ENCODE measurements around the gene PANK1.

PANK1 gene

GRCh38 chr10:89552213-89552612, 92.8 kb downstream of the PANK1 start:
- no peak overlapping the region for H3K14ac ChIP-seq (ENCODE audit: low read length)
- no peak overlapping the region for H2BK12ac ChIP-seq (ENCODE audit: low read length)
- H3K9ac ChIP-seq (ENCODE audit: low read depth, low read length, poor library complexity): no peak overlapping the region
- no peak overlapping the region for H2AK5ac ChIP-seq (ENCODE audit: low read depth, low read length)
- peaks cover 0 to 4% (median 0%) of the 10 kb centered on the region in 3 experiments for H3K27me3 ChIP-seq (ENCODE audit: control insufficient read depth in 3 of 3, insufficient read depth in 3 of 3, low read depth in 1 of 3, low read length in 3 of 3)
- H4K91ac ChIP-seq (ENCODE audit: low read depth, low read length, poor library complexity): no peak overlapping the region
- no peak for DNase-seq (ENCODE audit: low spot score)
- no peak overlapping the region for H2BK5ac ChIP-seq (ENCODE audit: low read length)
- no peak overlapping the region for H3K4me3 ChIP-seq (ENCODE audit: low read length in 2 of 2)
- no peak overlapping the region for H3K4ac ChIP-seq (ENCODE audit: low read length)
- no CpG with 5 or more reads among the region's 4 CpGs for WGBS, 2 donors (ENCODE audit: extremely low coverage in 2 of 2, insufficient read length in 2 of 2, insufficient replicate concordance in 1 of 2)
- H3K4me2 ChIP-seq (ENCODE audit: insufficient read depth, low read length, poor library complexity, severe bottlenecking): no peak overlapping the region
- H2BK120ac ChIP-seq (ENCODE audit: low read depth, low read length): no peak overlapping the region
- no peaks in the 10 kb centered on the region for H3K79me1 ChIP-seq (ENCODE audit: low read depth, low read length)
- H3K27ac ChIP-seq (replicated peaks; ENCODE audit: low read length): no peak overlapping the region
- no peak overlapping the region for H4K8ac ChIP-seq (ENCODE audit: low read depth, low read length)
- no peak overlapping the region for H3K18ac ChIP-seq (ENCODE audit: low read length)
- H3K36me3 ChIP-seq (replicated peaks in 1 of 2; ENCODE audit: control insufficient read depth in 2 of 2, insufficient read depth in 2 of 2, low read length in 2 of 2): no peaks in the 10 kb centered on the region
- H2AFZ ChIP-seq (ENCODE audit: low read length): no peak overlapping the region
- peaks cover 0 to 2% of the 10 kb centered on the region in 2 donors for H3K4me1 ChIP-seq (ENCODE audit: control insufficient read depth in 2 of 2, insufficient read depth in 1 of 2, low read depth in 1 of 2, low read length in 2 of 2)
- H2BK15ac ChIP-seq (ENCODE audit: low read length): no peak overlapping the region
- H3K23ac ChIP-seq (ENCODE audit: low read depth, low read length, poor library complexity): no peak overlapping the region
- H3K9me3 ChIP-seq (replicated peaks in 1 of 2; ENCODE audit: control insufficient read depth in 2 of 2, insufficient read depth in 1 of 2, low read depth in 1 of 2, low read length in 2 of 2): no peaks in the 10 kb centered on the region

- no peak overlapping the region for H2BK5ac ChIP-seq (ENCODE audit: low read length)
- no peak for DNase-seq (ENCODE audit: low spot score)
Observed at GRCh38 chr10:89550509-89550908, 94.5 kb downstream of the PANK1 start.

GRCh38 chr10:89549510-89549909, 95.5 kb downstream of the PANK1 start:
- no peak overlapping the region for H3K4me2 ChIP-seq (ENCODE audit: insufficient read depth, low read length, poor library complexity, severe bottlenecking)
- H2AFZ ChIP-seq (ENCODE audit: low read length): no peak overlapping the region
- no peaks in the 10 kb centered on the region for H3K36me3 ChIP-seq (replicated peaks in 1 of 2; ENCODE audit: control insufficient read depth in 2 of 2, insufficient read depth in 2 of 2, low read length in 2 of 2)
- H3K27ac ChIP-seq (replicated peaks; ENCODE audit: low read length): no peak overlapping the region
- no peak overlapping the region for H2BK15ac ChIP-seq (ENCODE audit: low read length)
- H3K79me1 ChIP-seq (ENCODE audit: low read depth, low read length): no peaks in the 10 kb centered on the region
- no CpG with 5 or more reads among the region's 1 CpG for WGBS, 2 donors (ENCODE audit: extremely low coverage in 2 of 2, insufficient read length in 2 of 2, insufficient replicate concordance in 1 of 2)
- no peak overlapping the region for H2AK5ac ChIP-seq (ENCODE audit: low read depth, low read length)
- peaks cover 0 to 2% of the 10 kb centered on the region in 2 donors for H3K4me1 ChIP-seq (ENCODE audit: control insufficient read depth in 2 of 2, insufficient read depth in 1 of 2, low read depth in 1 of 2, low read length in 2 of 2)
- H3K18ac ChIP-seq (ENCODE audit: low read length): no peak overlapping the region
- no peak overlapping the region for H4K91ac ChIP-seq (ENCODE audit: low read depth, low read length, poor library complexity)
- no peaks in the 10 kb centered on the region for H3K27me3 ChIP-seq (ENCODE audit: control insufficient read depth in 3 of 3, insufficient read depth in 3 of 3, low read depth in 1 of 3, low read length in 3 of 3)
- H3K9me3 ChIP-seq (replicated peaks in 1 of 2; ENCODE audit: control insufficient read depth in 2 of 2, insufficient read depth in 1 of 2, low read depth in 1 of 2, low read length in 2 of 2): peaks cover 0 to 2% of the 10 kb centered on the region in 2 donors
- no peak for DNase-seq (ENCODE audit: low spot score)
- H4K8ac ChIP-seq (ENCODE audit: low read depth, low read length): no peak overlapping the region
- H2BK5ac ChIP-seq (ENCODE audit: low read length): no peak overlapping the region
- H3K4me3 ChIP-seq (ENCODE audit: low read length in 2 of 2): no peak overlapping the region
- no peak overlapping the region for H3K23ac ChIP-seq (ENCODE audit: low read depth, low read length, poor library complexity)
- H3K9ac ChIP-seq (ENCODE audit: low read depth, low read length, poor library complexity): no peak overlapping the region
- H2BK12ac ChIP-seq (ENCODE audit: low read length): no peak overlapping the region
- H3K14ac ChIP-seq (ENCODE audit: low read length): no peak overlapping the region
- no peak overlapping the region for H2BK120ac ChIP-seq (ENCODE audit: low read depth, low read length)
- no peak overlapping the region for H3K4ac ChIP-seq (ENCODE audit: low read length)

More at GRCh38 chr10:89550509-89550908, 94.5 kb downstream of the PANK1 start:
- no peaks in the 10 kb centered on the region for H3K9me3 ChIP-seq (replicated peaks in 1 of 2; ENCODE audit: control insufficient read depth in 2 of 2, insufficient read depth in 1 of 2, low read depth in 1 of 2, low read length in 2 of 2)
- H3K4me2 ChIP-seq (ENCODE audit: insufficient read depth, low read length, poor library complexity, severe bottlenecking): no peak overlapping the region
- no peaks in the 10 kb centered on the region for H3K36me3 ChIP-seq (replicated peaks in 1 of 2; ENCODE audit: control insufficient read depth in 2 of 2, insufficient read depth in 2 of 2, low read length in 2 of 2)
- WGBS, 2 donors (ENCODE audit: extremely low coverage in 2 of 2, insufficient read length in 2 of 2, insufficient replicate concordance in 1 of 2): no CpG with 5 or more reads among the region's 5 CpGs
- no peak overlapping the region for H2AFZ ChIP-seq (ENCODE audit: low read length)
- H2BK12ac ChIP-seq (ENCODE audit: low read length): no peak overlapping the region
- no peak overlapping the region for H2BK15ac ChIP-seq (ENCODE audit: low read length)
- H2BK120ac ChIP-seq (ENCODE audit: low read depth, low read length): no peak overlapping the region
- H4K91ac ChIP-seq (ENCODE audit: low read depth, low read length, poor library complexity): no peak overlapping the region
- H2AK5ac ChIP-seq (ENCODE audit: low read depth, low read length): no peak overlapping the region
- H3K9ac ChIP-seq (ENCODE audit: low read depth, low read length, poor library complexity): no peak overlapping the region
- H3K4ac ChIP-seq (ENCODE audit: low read length): no peak overlapping the region
- H3K14ac ChIP-seq (ENCODE audit: low read length): no peak overlapping the region
- peaks cover 0 to 2% of the 10 kb centered on the region in 2 donors for H3K4me1 ChIP-seq (ENCODE audit: control insufficient read depth in 2 of 2, insufficient read depth in 1 of 2, low read depth in 1 of 2, low read length in 2 of 2)
- no peak overlapping the region for H3K23ac ChIP-seq (ENCODE audit: low read depth, low read length, poor library complexity)
- no peaks in the 10 kb centered on the region for H3K27me3 ChIP-seq (ENCODE audit: control insufficient read depth in 3 of 3, insufficient read depth in 3 of 3, low read depth in 1 of 3, low read length in 3 of 3)
- H3K79me1 ChIP-seq (ENCODE audit: low read depth, low read length): no peaks in the 10 kb centered on the region
- H3K27ac ChIP-seq (replicated peaks; ENCODE audit: low read length): no peak overlapping the region
- no peak overlapping the region for H3K4me3 ChIP-seq (ENCODE audit: low read length in 2 of 2)
- no peak overlapping the region for H3K18ac ChIP-seq (ENCODE audit: low read length)
- H4K8ac ChIP-seq (ENCODE audit: low read depth, low read length): no peak overlapping the region

- no peak for DNase-seq (ENCODE audit: low spot score)
- Histone ChIP-seq H3K4me1 (ENCODE audit: control insufficient read depth in 2 of 2, insufficient read depth in 1 of 2, low read depth in 1 of 2, low read length in 2 of 2) (peaks cover 0 to 2% of the 10 kb centered on the region in 2 donors), H3K27ac (replicated peaks; ENCODE audit: low read length) (no peak overlapping the region), H3K9me3 (replicated peaks in 1 of 2; ENCODE audit: control insufficient read depth in 2 of 2, insufficient read depth in 1 of 2, low read depth in 1 of 2, low read length in 2 of 2) (peaks cover 0 to 2% of the 10 kb centered on the region in 2 donors), H3K18ac (ENCODE audit: low read length) (no peak overlapping the region), H3K4ac (ENCODE audit: low read length) (no peak overlapping the region), H4K91ac (ENCODE audit: low read depth, low read length, poor library complexity) (no peak overlapping the region), H3K4me3 (ENCODE audit: low read length in 2 of 2) (no peak overlapping the region), H4K8ac (ENCODE audit: low read depth, low read length) (no peak overlapping the region), H3K27me3 (ENCODE audit: control insufficient read depth in 3 of 3, insufficient read depth in 3 of 3, low read depth in 1 of 3, low read length in 3 of 3) (no peaks in the 10 kb centered on the region), H3K9ac (ENCODE audit: low read depth, low read length, poor library complexity) (no peak overlapping the region), H3K23ac (ENCODE audit: low read depth, low read length, poor library complexity) (no peak overlapping the region), H3K36me3 (replicated peaks in 1 of 2; ENCODE audit: control insufficient read depth in 2 of 2, insufficient read depth in 2 of 2, low read length in 2 of 2) (no peaks in the 10 kb centered on the region), H3K14ac (ENCODE audit: low read length) (no peak overlapping the region), H2AK5ac (ENCODE audit: low read depth, low read length) (no peak overlapping the region), H3K79me1 (ENCODE audit: low read depth, low read length) (no peaks in the 10 kb centered on the region), H3K4me2 (ENCODE audit: insufficient read depth, low read length, poor library complexity, severe bottlenecking) (no peak overlapping the region), H2BK120ac (ENCODE audit: low read depth, low read length) (no peak overlapping the region), H2BK12ac (ENCODE audit: low read length) (no peak overlapping the region), H2AFZ (ENCODE audit: low read length) (no peak overlapping the region), H2BK5ac (ENCODE audit: low read length) (no peak overlapping the region), H2BK15ac (ENCODE audit: low read length) (no peak overlapping the region)
- WGBS, 2 donors (ENCODE audit: extremely low coverage in 2 of 2, insufficient read length in 2 of 2, insufficient replicate concordance in 1 of 2): no CpG with 5 or more reads among the region's 6 CpGs
Observed at GRCh38 chr10:89548673-89549072, 96.4 kb downstream of the PANK1 start.
